ENCODE data around the gene CCDC146.

The CCDC146 gene

GRCh38 chr7:77239471-77239870 is 117.1 kb downstream of the CCDC146 start:
- in situ Hi-C loops (cut with MboI; ENCODE audit: low sequenced_read_pairs, unreplicated experiment) = no loop called here
- TF ChIP-seq CTCF (IDR thresholded peaks at IDR 0.05; ENCODE audit: borderline replicate concordance, control extremely low read depth, extremely low read depth, insufficient read depth, missing control alignments) = no peak
- DNase-seq (ENCODE audit: low spot score) = no peak

GRCh38 chr7:77242068-77242467 is 119.7 kb downstream of the CCDC146 start:
- in situ Hi-C loops (cut with MboI; ENCODE audit: low sequenced_read_pairs, unreplicated experiment) = loop anchor here (10.0 kb wide), 1 partner anchor 117 kb away; the partner anchor contains the start of gene CCDC146
- DNase-seq (ENCODE audit: low spot score) = no peak
- TF ChIP-seq CTCF (IDR thresholded peaks at IDR 0.05; ENCODE audit: borderline replicate concordance, control extremely low read depth, extremely low read depth, insufficient read depth, missing control alignments) = no peak

- no peak for DNase-seq (ENCODE audit: low spot score)
- in situ Hi-C loops (cut with MboI; ENCODE audit: low sequenced_read_pairs, unreplicated experiment) = loop anchor here (10.0 kb wide), 1 partner anchor 118 kb away; the partner anchor contains the start of gene CCDC146
- no peak for TF ChIP-seq CTCF (IDR thresholded peaks at IDR 0.05; ENCODE audit: borderline replicate concordance, control extremely low read depth, extremely low read depth, insufficient read depth, missing control alignments)
Measured at GRCh38 chr7:77242554-77242953, 120.1 kb downstream of the CCDC146 start.

- in situ Hi-C loops (cut with MboI; ENCODE audit: low sequenced_read_pairs, unreplicated experiment) = loop anchor here (10.0 kb wide), 1 partner anchor 120 kb away; the partner anchor contains the start of gene CCDC146
- TF ChIP-seq CTCF (IDR thresholded peaks at IDR 0.05; ENCODE audit: borderline replicate concordance, control extremely low read depth, extremely low read depth, insufficient read depth, missing control alignments) = no peak
- no peak for DNase-seq (ENCODE audit: low spot score)
Measured at GRCh38 chr7:77244222-77244934, 122.0 kb downstream of the CCDC146 start.

- TF ChIP-seq CTCF (IDR thresholded peaks at IDR 0.05; ENCODE audit: borderline replicate concordance, control extremely low read depth, extremely low read depth, insufficient read depth, missing control alignments) = no peak
- DNase-seq (ENCODE audit: low spot score) = no peak
- in situ Hi-C loops (cut with MboI; ENCODE audit: low sequenced_read_pairs, unreplicated experiment) = loop anchor here (5.0 to 10.0 kb wide), 2 partner anchors 87 to 120 kb away; partner anchors contain the start of gene CCDC146
Measured at GRCh38 chr7:77245015-77245755, 122.8 kb downstream of the CCDC146 start.

GRCh38 chr7:77246026-77246640 is 123.7 kb downstream of the CCDC146 start:
- DNase-seq (ENCODE audit: low spot score) = no peak
- TF ChIP-seq CTCF (IDR thresholded peaks at IDR 0.05; ENCODE audit: borderline replicate concordance, control extremely low read depth, extremely low read depth, insufficient read depth, missing control alignments) = no peak
- in situ Hi-C loops (cut with MboI; ENCODE audit: low sequenced_read_pairs, unreplicated experiment) = loop anchor here (5.0 to 10.0 kb wide), 2 partner anchors 86 to 121 kb away; partner anchors contain the start of gene CCDC146

Measured in GM13976 (cell line).